Daoy (cell line): ENCODE data around the gene NR6A1. TPM values are rescaled to one million over a fixed set of nuclear protein-coding genes. Genes with fewer than 3 reads are reported as not detected.

Source experiments
- DNase-seq: peaks from one replicate; pipeline ENCODE4 v3.0.0-alpha.2; 2015; ENCODE audit warnings: low read depth
- total RNA-seq: library from RNA; depleted of rRNA; stranded (reverse); fragments of >200 nt; shearing (Covaris generic); gene quantifications from 2 replicates; pipeline ENCODE4 v1.2.3, GENCODE V29; 2014

The NR6A1 gene
- total RNA-seq, 1 experiment from 2014 or later = 5.1 TPM

DNA sequence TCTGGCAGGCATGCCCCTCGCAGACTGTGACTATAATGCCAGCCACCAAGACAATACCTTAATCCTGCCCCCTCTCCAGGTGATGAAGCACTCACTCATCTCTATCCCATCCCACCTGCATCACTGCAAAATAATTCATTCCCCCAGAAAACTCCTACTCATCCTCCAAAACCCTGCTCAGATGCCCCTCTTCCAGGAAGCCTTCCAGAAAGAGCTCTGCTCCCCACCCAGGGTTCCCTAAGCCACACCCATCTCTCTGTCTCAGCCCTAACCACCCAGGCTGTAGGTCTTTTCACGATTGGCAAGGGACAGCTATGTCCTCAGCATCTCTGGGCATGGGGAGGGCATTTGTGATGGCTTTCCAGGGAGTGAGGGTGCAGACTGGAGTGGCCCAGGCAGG lies 281.1 kb downstream of the NR6A1 start:
- no peak for DNase-seq

DNA sequence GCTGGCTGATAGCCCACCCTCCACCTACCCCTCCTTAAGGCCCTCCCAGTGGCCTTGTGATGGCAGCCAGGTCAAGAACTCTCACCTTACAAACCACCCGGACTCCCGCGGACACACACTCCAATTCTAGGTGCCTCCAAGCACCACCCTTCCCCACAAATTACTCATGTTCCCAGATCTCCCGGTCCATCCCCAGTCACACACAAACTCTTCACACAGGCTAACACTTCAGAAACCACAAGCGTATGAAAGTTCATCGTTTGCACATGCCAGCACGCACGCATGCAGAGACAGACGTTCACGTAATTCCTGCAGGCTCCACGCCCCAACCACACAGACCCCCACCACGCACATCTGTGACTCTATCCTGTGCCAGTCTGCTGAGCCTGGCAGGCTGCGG lies 281.9 kb downstream of the NR6A1 start:
- DNase-seq = peak; percentile 75

DNA sequence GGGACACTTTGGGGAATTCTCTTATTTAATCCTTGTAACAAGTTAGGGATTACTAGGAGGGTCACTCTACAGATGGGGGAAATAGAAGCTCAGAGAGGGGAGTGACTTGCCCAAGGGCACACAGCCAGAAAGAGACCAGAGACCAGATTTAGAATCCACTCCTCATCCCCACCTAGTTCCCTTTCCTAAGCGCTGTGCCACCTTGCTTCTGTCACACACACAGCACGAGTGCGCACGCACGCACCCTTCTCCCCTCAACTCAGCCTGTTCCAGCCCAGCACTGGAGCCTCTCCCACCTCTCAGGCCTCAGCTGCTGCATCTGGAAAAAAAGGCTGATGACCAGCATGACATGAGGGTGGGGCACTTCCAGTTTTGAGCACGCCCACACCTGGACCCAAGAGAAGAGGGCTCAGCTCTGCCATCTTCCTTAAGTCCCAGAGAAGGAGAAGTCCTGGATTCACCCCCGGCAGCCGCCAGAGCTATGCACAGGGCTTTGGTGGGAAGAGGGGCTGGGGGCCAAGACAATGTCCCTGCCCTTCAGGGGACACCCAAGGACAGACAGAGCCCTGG lies 282.4 kb downstream of the NR6A1 start:
- DNase-seq = no peak

DNA sequence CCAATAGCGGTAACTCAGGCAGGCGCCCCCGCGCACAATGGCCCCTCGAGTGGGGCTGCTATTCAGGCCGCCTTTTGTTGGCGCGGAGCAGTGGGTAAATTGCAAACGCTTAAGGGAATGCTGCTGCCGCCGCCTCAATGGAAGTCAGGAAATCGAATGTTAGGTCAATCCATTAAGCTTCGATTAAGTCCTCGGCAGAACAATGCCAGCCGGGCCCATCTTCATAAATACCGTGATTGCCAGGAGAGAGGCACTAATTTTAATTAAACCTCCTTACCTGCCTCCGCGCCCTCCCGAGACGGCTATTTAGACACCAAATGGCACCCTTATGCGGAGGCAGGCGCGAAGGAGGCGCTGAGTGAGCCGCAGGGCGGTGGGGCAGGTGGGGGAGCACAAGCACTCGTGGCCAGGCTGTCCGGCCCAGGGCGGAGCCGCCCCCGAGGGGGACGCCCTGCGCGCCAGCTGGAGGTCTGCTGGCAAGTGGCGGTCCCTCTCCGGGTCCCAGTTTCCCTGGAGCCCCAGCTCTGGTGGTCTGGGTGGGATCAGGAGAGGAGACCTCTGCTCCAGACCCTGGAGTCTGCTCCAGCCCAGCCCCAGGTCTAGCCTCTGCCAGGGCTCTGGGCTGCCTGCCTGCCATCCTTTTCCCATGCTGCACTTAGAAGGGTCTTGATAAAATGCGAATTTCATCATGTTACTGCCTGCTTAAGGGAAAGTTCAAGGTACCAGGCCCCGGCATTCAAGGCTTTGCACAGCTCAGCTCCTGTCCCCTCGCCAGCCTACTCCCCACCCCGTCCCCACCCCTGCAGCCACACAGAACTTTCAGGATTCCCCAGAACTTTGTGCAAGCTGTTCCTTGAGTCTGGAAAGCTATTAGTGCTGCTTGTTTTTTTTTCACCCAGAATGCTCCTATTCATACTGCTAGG lies 283.6 kb downstream of the NR6A1 start:
- no peak for DNase-seq

GRCh38 chr9:124486778-124487259 lies 284.3 kb downstream of the NR6A1 start:
- no peak for DNase-seq

DNA sequence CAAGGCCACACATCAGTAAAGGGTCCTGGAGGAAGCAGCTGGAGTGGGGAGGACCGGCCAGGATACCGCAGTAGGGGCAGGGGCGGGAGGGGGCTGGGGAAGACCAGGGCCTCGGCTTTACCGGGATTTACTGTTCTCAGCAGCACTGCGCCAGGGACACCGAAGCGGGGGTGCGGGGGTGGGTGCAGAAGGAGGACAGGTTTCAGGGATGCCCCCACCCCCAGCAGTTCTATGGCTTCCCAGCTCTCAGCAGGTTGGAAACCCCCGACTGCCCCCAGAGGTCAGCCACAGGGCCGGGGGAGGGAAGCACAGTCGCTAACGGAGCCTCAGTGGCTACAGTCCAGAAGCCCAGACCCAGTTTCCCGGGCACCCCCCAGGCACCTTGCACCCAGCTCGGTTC lies 285.2 kb downstream of the NR6A1 start:
- DNase-seq = no peak

DNA sequence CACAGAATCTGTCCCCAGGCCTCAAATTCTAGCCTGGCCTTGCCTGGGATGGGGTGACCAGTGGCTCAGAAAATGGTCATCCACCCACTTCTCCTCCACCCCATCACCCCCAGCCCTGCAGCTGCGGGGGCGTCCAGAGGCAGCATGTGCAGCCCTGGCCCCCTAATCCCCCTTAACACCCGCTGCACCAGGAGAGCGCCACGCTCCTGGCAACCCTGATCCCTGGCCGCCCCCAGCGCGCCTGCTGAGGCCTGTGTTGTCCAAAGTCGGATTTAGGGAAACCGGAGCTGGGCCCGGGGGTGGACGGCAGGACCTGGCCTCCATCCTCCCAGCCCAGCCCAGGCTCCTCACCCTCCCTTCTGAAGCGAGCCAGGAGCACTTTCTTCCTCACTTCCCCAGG lies 285.9 kb downstream of the NR6A1 start:
- no peak for DNase-seq

DNA sequence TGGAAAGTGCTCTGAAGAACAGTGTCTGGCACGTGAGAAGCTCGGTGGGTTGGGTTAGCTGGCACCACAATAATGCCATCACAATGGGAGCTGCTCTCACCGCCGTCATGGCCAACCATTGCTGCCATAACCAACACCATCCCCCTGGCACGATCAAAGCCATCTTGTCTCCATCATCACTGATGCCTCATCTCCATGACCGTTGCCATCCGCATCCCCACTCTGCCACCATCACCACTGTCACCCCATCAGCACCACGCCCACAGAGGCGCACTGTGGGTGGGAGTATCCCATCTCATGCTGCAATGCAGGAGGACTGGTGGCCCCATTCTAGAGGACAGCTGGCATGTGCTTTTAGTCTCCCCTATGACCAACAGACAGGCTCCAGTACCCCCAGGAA lies 287.6 kb downstream of the NR6A1 start:
- no peak for DNase-seq

DNA sequence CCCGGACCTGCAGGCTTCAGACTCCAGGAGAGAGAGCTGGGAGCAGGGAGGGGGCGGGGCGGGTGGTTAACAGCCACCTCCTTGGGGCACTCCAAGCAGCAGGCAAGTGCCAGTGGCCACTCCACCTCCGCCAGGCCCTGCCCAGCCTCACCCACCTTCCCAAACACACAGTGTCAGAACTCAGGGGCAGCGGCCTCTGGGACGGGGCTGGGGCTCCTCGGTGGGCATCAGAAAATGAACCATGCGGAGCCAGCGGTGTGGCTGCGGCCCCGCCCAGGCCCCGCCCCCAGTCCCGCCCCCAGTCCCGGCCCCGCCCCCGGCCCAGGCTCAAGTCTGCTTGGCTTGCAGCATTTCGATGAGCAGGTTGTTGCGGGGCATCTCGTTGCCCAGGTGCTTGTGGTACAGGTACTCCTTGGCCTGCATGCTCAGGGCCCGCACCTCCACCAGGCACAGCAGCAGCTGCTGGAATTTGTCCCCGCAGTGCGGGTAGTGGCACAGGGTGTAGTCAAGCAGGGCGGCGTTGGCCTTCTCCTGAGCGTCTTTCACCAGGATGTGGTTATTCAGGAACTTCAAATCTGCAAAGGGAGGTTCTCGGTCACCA lies 288.6 kb downstream of the NR6A1 start:
- DNase-seq = peak; percentile 45

DNA sequence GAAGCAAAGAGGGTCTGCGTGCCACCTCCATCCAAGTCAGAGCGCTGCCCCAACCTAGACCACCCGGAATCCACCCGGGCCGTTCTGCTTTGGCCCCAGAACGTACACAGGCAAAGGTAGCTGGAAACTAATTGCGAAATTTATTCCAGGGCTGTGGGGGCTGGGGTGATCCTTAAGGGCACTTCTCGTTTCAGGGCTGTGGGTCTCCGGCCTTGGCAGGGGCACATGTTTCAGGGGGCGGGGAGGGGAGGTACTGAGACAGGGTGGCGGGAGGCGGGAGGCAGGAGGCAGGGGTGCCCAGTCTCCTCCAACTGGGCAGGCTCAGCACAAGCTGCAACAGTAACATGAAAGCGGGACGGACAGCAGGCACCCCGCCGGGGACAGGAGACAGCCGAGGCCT lies 290.0 kb downstream of the NR6A1 start:
- no peak for DNase-seq

- DNase-seq = peak; percentile 80
Measured at GRCh38 chr9:124480621-124480981, 290.5 kb downstream of the NR6A1 start.

DNA sequence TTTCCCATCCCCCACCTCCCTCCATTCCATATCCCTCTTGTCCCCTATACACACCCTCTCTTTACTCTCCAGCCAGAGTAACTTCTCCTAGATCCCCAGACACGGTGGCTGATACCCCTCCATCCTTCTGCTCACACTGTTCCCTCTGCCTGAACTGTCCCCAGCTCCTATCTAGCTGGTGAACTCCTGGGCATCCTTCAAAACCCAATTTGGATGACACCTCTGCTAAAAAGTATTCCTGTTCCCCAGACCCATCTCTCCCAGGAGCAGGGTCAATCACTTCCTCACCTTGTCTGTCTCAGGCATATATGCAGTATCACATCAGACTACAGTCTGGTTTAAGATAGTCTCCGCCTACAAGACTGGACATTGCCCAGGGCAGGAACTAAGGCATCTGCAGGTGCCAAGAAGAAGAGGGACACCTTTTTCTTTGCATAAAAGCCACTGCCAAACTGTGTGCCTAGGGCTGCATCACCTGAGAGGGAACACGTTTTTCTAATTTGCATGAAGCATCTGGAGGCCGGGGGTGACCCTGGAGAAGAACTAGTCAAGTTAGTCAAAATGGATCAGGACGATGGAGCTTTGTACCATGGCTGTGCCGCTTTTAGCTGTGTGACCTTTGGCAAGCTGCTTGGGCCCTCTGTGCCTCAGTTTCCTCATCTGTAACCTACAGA lies 291.0 kb downstream of the NR6A1 start:
- no peak for DNase-seq

- DNase-seq = no peak
Measured at GRCh38 chr9:124479371-124479770, 291.7 kb downstream of the NR6A1 start.

DNA sequence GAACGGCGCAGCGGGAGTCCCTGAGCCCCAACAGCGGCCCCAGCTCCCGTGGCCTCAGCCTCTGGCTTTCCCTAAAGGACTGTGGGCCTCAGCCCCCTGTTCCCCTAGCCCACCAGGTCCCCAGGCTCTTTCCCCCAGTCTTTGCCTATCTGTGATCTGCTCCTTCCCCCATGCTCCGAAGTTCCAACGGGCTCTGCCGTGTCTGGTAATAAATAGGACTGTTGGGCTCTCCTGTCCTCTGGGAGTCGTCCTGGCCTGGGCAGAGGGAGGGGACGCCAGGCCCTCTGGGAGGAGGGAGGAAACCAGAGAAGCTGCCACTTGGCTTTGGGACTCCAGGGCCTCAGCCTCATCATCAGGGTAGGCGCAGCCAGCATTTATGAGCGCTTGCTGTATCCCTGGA lies 292.8 kb downstream of the NR6A1 start:
- DNase-seq = no peak

- no peak for DNase-seq
Measured at GRCh38 chr9:124477648-124478285, 293.3 kb downstream of the NR6A1 start.

- DNase-seq = peak; percentile 42
Measured at GRCh38 chr9:124477211-124477647, 293.9 kb downstream of the NR6A1 start.

DNA sequence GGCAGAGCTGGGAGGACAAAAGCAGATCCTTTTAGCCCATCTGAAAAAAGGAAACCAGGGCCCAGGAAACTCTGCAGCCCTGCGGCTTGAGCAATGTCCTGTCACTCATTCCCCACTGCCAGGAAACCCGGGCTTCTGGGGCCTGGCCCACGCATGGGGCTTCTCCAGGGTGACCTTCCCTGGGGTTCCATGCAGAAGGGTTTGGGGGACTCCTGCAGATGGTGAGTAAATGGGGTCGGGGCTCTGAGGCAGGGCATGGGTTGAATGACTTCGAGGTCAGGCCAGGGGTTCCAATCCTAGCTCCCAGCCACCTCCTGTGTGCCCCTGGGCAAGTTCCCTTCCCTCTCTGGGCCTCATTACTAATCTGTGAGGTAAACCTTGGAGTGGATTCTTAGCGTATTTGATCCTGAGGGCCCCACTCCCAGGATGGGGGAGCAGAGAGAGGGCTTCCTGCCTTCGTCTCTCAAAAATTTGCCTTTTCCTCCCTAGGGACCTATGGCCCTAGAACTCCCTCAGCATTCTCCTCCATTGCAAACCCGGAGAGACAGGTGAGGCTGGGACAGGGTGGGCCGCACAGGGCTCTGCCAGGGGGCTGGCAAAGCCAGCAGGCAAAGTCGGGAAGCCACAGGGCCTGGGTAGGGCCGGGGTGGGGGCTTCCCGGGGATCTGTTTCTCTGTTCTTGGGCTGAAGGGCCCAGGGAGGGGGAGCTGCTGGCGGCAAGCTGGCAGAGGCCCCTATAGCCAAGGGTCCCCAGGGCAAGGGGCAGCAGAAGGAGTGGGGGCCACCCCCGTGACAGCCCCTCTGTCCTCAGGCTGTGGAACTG lies 295.0 kb downstream of the NR6A1 start:
- DNase-seq = no peak

GRCh38 chr9:124475158-124475867 lies 295.8 kb downstream of the NR6A1 start:
- DNase-seq = no peak

DNA sequence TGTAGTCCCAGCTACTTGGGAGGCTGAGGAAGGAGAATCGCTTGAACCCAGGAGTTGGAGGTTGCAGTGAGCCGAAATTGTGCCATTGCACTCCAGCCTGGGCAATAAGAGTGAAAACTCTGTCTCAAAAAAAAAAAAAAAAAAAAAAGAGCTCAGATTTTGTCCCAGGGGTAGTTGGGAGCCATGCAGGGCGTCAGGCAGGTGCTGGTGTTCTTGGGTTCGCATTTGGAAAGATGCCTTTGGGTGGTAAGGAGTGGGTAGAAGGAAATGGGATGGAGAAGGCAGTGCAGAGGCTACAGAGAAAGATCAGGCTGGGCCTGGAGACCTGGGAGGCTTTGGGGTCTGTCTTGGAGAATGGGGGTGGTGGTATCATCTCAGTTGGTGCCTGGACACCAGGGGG lies 297.0 kb downstream of the NR6A1 start:
- no peak for DNase-seq

DNA sequence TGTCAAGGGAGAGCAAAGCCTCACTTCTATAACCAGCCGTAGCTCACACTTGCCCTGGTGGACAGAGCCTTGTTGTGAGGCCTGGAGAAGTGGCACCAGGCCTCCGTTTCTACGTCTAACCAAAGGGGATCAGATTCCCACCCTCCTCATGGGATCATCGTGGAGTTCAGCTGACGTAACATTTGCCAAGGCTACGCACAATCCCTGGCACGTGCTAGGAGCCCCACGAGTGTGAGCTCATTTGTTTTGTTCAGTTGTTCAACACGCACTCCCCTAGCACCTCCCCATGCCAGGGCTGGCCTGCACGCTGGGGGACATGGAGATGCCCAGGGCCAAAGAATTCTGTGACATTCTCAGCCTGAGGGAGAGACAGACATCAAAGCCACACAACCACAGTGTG lies 297.8 kb downstream of the NR6A1 start:
- no peak for DNase-seq
